ENCODE measurements around the gene PPIL6. TPM values are rescaled to one million over a fixed set of nuclear protein-coding genes. Genes with fewer than 3 reads are reported as not detected.

The PPIL6 gene
- total RNA-seq, 1 donor from 2014 or later: 3.9 TPM

GRCh38 chr6:109453594-109454495 is 13.4 kb upstream of the PPIL6 start:
- Histone ChIP-seq H3K4me1 (peaks cover 45% of the 10 kb centered on the region), H3K36me3 (no peaks in the 10 kb centered on the region), H3K27me3 (ENCODE audit: low read depth) (no peaks in the 10 kb centered on the region), H3K9me3 (replicated peaks) (no peaks in the 10 kb centered on the region), H3K27ac (replicated peaks) (peak overlapping the region; percentile 78), H3K4me3 (peak overlapping the region; percentile 84)
- DNase-seq: peak; percentile 46
- no peak for TF ChIP-seq CTCF (IDR thresholded peaks at IDR 0.05; ENCODE audit: borderline replicate concordance)
- intact Hi-C loops (cut with micrococcal nuclease): no loop called here

DNA sequence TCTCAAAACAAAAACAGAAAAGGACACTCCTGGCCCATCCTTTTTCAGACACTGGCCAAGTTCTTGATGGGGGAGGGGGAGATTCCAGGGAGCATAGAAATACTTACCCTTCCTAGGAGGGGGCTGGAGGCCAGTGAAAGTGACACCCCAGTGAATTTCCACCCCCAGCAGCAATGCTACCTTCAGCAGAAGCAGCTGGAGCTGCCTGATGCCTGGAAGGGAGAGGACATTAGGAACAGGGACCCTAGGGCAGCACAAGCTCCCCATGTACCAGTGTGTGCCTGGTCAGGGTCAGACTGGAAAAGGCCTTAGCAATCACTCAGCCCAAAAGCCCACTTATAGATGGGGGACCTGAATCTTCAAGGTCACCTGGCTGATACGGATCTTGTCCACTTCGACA is 12.7 kb upstream of the PPIL6 start:
- no peak for DNase-seq
- H3K27ac ChIP-seq (replicated peaks): no peak overlapping the region
- intact Hi-C loops (cut with micrococcal nuclease): no loop called here
- no peaks in the 10 kb centered on the region for H3K9me3 ChIP-seq (replicated peaks)
- H3K4me1 ChIP-seq: peaks cover 45% of the 10 kb centered on the region
- H3K36me3 ChIP-seq: no peaks in the 10 kb centered on the region
- H3K27me3 ChIP-seq (ENCODE audit: low read depth): no peaks in the 10 kb centered on the region
- TF ChIP-seq CTCF (IDR thresholded peaks at IDR 0.05; ENCODE audit: borderline replicate concordance): no peak
- H3K4me3 ChIP-seq: no peak overlapping the region

DNA sequence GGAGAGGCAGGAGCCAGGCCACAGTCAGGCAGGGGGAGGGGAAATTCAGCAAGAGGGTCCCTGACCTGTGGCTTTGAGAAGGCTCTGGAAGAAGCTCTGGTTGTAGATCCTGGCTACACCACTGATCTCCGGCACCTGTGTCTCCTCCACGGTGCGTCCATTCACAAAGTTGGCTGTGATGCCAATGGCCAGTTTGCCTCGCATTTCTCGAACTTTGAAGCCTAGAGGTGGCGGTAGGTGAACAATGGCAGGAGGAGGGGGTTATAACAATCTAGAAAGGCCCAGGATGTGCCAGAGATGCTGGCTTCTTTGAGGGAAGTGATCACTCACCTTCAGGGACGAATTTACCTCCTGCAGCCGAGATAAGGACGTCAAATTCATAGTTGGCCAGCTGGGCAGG is 11.8 kb upstream of the PPIL6 start:
- Histone ChIP-seq H3K4me3 (no peak overlapping the region), H3K27ac (replicated peaks) (no peak overlapping the region), H3K9me3 (replicated peaks) (no peaks in the 10 kb centered on the region), H3K4me1 (peaks cover 37% of the 10 kb centered on the region), H3K36me3 (no peaks in the 10 kb centered on the region), H3K27me3 (ENCODE audit: low read depth) (no peaks in the 10 kb centered on the region)
- no peak for TF ChIP-seq CTCF (IDR thresholded peaks at IDR 0.05; ENCODE audit: borderline replicate concordance)
- no peak for DNase-seq
- intact Hi-C loops (cut with micrococcal nuclease): no loop called here

GRCh38 chr6:109451376-109451775 is 10.9 kb upstream of the PPIL6 start:
- no peak for DNase-seq
- no peak for TF ChIP-seq CTCF (IDR thresholded peaks at IDR 0.05; ENCODE audit: borderline replicate concordance)
- Histone ChIP-seq H3K36me3 (peaks cover 2% of the 10 kb centered on the region), H3K4me3 (no peak overlapping the region), H3K27me3 (ENCODE audit: low read depth) (no peaks in the 10 kb centered on the region), H3K27ac (replicated peaks) (no peak overlapping the region), H3K9me3 (replicated peaks) (no peaks in the 10 kb centered on the region), H3K4me1 (peaks cover 29% of the 10 kb centered on the region)
- intact Hi-C loops (cut with micrococcal nuclease): no loop called here

- peaks cover 24% of the 10 kb centered on the region for H3K4me1 ChIP-seq
- H3K4me3 ChIP-seq: no peak overlapping the region
- no peak for DNase-seq
- no peaks in the 10 kb centered on the region for H3K9me3 ChIP-seq (replicated peaks)
- no peaks in the 10 kb centered on the region for H3K27me3 ChIP-seq (ENCODE audit: low read depth)
- intact Hi-C loops (cut with micrococcal nuclease): no loop called here
- no peak overlapping the region for H3K27ac ChIP-seq (replicated peaks)
- no peak for TF ChIP-seq CTCF (IDR thresholded peaks at IDR 0.05; ENCODE audit: borderline replicate concordance)
- H3K36me3 ChIP-seq: peaks cover 6% of the 10 kb centered on the region
Observed at GRCh38 chr6:109450801-109451200, 10.4 kb upstream of the PPIL6 start.

All from left ventricle myocardium inferior (tissue), 1 donor.